A375 (cell line): Measurements from ENCODE around the gene CERKL. TPM values are rescaled to one million over a fixed set of nuclear protein-coding genes. Genes with fewer than 3 reads are reported as not detected.

Experiments used
- total RNA-seq: library from RNA; depleted of rRNA; stranded (reverse); fragments of >200 nt; shearing (Covaris generic); gene quantifications from 2 replicates; pipeline ENCODE4 v1.2.3, GENCODE V29; 2014; rRNA removed

CERKL gene, protein sequence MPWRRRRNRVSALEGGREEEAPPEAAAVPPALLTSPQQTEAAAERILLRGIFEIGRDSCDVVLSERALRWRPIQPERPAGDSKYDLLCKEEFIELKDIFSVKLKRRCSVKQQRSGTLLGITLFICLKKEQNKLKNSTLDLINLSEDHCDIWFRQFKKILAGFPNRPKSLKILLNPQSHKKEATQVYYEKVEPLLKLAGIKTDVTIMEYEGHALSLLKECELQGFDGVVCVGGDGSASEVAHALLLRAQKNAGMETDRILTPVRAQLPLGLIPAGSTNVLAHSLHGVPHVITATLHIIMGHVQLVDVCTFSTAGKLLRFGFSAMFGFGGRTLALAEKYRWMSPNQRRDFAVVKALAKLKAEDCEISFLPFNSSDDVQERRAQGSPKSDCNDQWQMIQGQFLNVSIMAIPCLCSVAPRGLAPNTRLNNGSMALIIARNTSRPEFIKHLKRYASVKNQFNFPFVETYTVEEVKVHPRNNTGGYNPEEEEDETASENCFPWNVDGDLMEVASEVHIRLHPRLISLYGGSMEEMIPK
- not detected in 2 replicates for total RNA-seq

DNA sequence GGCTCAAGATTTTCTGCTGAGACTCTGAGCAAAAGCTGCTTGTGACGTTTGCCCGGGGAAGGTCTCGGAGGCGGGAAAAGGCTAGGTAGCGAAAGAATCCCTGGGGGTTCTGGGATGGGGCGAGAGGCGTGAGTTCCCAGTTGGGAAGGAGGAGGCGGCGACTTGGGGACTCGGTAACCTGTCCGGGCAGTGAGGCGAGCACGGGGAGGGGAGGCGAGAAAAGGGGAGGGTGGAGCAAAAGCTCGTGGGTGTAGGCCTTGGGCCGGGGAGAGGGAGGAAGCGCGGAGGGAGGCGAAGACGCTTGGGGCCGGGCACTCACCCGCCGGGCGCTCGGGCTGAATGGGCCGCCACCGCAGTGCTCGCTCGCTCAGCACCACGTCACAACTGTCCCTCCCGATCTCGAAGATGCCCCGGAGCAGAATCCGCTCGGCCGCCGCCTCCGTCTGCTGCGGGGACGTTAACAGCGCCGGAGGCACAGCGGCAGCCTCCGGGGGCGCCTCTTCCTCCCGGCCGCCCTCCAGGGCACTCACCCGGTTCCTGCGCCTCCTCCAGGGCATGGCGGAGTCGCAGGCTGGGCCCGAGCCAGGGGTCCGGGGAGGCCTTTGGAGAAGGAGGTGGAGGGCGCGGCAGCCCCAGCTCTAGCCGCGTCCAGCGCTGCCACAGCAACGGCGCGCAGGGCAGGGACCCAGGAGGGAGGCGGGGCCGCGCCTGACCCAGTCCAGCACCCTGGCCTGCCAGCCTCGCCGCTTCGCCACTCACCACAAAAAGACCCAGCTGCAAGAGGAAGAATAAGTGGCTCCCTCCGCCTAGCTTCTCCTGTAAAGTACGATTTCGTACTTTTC, at the start of gene CERKL:
Gene CERKL (minus strand): TSS at position 656 of the 842 bp plus-strand sequence. CDS start 99 bp downstream, at position 557.

DNA sequence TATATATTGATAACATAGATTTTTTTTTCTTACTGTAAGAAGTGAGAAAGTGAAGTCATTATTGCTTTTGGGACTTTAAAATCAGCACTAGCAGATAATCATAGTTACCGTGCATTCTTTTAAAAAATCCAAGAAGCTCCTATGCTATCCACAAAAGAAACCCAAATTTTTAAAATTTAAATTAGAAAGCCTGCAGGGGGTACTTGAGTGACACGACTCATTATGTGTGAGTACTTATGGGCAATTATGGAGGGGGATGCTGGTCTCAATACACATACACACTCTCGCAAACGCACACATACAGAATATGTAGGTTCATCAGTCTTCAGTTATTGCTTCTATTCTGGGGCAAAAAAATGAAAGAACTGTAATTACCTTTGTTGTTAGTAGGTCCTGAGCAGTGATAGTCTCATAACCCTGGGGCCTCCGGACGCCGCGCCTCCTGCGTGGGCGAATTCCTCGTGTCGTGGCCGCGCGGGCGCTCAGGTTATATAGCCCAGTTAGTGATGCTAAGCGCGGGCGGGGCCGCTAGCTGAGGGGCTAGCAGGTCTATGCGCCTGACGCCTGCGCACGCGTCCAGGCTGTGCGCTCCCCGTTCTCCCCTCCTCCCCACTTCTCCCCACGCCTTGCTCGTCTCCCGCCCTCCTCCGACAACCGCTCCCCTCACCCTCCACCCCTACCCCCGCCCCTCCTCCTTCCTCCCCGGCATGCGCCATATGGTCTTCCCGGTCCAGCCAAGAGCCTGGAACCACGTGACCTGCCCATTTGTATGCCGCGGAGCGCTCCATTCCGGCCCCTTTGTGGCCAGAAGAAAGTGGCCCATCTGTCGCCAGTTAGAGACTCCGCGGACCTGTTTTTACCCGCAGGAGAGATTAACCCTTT, 23.4 kb upstream of the CERKL start, which contains the start of gene NEUROD1:
Gene NEUROD1 (minus strand): TSS at position 463 of the 882 bp plus-strand sequence. CDS start 1,657 bp downstream, outside the sequence.

Other genes starting within 250 kb of the CERKL start
- gene ITGA4, start 199.7 kb downstream of the CERKL start, total RNA-seq: 30.0 and 31.6 TPM in 2 replicates
- gene NEUROD1, start 23.4 kb upstream of the CERKL start, total RNA-seq: not detected in 2 replicates
- 174 and 216 TPM in 2 replicates for gene ITPRID2, start 234.6 kb upstream of the CERKL start, total RNA-seq